Measurements from ENCODE around the gene RHBDF2. TPM values are rescaled to one million over a fixed set of nuclear protein-coding genes. Genes with fewer than 3 reads are reported as not detected.
A peak's percentile ranks its signal among the peaks of the same experiment; 100 is the strongest.

The RHBDF2 gene
- total RNA-seq, 1 donor from 2014 or later: 8.9 TPM

DNA sequence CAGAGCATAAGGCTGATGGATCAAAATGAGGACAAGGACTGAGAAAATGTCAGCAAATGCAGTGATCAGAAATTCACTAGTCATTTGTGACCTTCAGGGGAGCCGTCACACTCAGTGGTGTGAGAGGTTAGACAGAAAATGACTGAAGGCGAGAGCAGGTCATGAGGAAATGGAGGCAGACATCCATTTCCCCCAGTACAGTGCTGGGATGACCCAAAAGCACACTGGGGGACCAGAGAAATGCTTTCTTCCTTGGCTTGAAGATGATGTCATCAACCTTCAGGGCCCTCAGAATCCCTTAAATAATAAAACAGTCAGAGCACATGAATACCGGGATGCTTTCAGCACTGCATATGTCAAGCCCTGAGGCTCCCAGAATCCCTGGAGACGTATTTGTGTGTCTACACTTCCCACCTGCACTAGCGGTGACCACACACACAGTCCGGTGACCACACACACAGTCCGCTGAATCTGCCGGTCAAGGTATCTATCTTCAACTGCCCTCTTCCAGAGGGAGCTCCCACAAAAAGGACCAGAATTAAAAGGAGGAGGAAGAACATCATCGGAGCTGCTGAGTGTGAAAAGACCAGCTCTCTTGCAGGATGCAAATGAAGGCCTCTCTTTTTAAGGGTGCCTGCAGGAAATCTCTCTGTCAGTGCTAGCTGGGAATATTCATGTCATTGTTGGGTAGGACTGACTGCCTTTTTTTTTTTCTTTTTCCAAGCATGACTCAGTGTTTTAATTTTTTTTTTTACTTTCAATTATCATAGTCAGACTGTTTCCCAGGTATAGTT lies 56.5 kb downstream of the RHBDF2 start:
- ATAC-seq (no peak), DNase-seq (ENCODE audit: low spot score) (no peak)

DNA sequence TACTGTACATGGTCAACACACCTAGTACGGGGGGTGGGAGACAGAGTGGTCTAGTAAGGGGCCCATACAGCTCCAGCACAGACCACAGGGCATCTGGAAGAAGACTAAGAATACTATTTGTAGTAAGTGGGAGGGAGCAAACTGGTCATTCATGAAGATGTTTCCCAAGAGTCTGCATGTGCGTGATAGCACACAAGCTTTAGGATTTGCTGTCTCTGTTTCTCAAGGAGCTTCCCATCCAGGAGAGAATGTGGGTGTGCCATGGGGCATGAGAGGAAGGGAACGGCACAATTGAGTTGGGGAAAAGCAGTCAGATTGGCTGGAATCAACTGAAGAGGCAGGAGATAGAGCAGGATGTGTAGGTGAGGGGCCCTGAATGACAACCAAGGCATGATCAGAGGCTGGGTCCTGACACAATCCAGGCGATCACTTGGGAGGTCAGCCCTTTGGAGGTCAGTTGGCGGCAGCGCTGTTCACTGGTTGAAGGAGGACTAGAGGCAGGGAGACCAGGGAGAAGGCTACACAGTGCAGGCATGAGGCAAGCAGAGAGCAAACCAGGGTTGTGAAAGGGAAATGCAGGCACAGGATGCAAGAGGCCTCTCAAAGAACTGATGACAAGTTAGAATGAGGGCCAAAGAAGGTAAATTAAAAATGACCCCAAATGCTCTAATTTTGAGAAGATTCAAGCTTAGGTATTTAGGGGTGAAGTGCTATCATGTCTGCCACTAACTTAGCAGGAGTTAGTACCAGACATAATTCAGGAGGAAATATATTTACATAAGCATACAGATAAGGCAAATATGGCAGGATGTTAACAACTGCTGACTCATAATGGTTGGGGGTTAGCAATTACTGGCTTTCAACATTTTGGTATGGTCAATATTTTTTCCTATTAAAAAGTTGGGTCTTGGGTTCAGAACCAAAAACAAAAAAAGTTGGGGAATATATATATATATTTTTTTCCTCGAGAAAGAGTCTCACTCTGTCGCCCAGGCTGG lies 58.6 kb downstream of the RHBDF2 start:
- ATAC-seq: no peak
- DNase-seq (ENCODE audit: low spot score): no peak

DNA sequence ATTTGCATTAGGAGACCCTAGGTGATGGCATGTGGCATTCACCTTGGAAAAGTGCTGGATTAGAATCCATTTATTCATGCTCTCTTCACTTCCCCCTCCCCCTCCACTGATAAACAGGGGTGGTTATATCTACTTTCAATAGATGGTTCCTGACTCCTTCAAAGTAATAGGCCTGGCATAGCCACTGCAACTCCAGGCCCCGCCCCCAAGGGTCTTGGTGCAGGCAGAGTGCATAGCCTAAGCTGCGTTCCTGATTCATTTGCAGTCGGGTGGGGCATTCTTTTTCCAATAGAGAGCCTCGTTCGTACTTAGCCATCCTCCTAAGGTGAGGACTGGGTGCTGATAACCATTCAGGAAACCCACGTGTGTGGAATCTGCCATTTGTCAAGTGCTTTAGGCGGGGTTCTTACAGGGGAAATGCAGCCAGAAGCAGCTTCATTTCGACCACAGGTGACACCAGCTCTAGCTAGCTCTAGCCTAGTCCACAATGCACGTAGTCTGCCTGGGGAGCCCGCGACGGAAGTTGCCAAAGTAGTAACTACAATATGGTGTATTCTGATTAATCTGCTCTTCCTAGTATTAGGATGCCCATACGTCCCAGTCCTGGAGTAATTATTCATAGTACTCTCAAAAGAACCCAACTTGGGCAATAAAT lies 59.4 kb downstream of the RHBDF2 start:
- ATAC-seq: no peak
- DNase-seq (ENCODE audit: low spot score): no peak

DNA sequence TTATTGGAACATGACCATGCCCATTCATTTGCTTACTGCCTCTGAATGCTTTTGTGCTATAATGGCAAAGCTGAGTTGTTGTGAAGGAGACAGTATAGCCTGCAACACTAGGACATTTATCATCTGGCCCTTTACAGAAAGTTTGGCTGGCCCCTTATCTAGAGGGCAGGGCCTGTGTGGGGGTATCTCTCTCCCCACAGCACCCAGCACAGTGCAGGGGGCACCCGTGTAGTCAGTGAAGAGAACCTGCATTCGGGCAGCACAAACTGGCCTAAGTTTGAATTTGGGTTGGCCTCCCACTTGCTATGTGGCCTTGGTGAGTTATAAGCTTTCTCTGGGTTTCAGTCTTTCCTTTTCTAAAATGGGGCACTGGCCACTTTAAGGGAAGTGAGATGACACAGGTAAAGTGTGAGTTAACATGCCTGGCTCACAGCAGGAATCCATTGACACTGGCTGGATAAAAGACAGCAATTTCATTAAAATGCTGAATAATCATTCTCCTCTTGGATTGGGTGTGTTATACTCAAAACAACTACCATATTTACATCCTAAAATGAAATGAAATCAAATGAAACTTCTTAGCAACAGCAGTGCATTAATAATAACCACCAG lies 60.4 kb downstream of the RHBDF2 start:
- ATAC-seq: no peak
- no peak for DNase-seq (ENCODE audit: low spot score)

DNA sequence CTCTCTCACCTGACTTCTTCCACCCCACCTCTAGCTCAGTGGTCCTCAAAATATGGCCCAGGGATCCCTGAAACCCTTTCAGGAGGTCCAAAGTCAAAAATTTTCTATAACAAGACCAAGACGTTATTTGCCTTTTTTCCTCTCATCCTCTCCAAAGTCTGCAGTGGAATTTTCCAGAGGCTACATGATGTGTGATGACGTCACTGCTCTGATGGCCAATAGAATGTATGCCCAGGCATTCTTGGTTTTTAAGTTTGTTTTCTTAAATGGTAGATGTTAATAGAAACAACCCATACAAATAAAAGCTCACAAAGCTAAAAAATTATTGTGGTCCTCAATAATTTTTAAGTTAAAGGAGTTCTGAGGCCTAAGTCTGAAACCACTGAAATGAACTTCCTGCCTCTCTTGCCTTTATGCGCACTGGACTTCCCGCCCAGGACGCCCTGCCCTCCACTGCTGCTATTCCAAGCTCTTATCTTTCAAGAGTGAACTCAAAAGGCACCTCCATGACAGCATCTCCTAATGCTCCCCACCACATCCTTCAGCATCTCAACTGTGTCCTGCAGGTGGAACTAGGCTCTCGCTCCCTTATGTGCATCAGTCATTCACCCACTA lies 61.8 kb downstream of the RHBDF2 start:
- ATAC-seq (no peak), DNase-seq (ENCODE audit: low spot score) (no peak)

DNA sequence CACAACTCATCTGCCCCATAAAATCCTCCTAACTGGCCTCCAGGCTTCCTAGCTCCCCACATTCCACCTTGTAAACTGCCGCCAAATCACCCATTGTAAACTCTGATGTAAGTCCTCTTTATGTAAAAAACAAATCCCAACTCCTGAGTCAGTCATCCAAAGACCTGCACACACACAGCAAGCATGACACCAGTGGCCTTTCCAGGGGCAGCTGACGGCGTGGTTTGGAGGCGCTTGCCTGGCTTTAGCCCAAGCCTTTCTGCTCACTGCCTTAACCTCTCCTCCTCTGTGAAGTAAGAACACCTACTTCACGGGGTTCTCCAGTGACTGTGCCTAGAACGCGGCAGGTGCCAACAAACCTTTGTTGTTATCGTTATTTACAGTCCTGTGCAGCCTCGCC lies 62.3 kb downstream of the RHBDF2 start:
- DNase-seq (ENCODE audit: low spot score) (no peak), ATAC-seq (no peak)

DNA sequence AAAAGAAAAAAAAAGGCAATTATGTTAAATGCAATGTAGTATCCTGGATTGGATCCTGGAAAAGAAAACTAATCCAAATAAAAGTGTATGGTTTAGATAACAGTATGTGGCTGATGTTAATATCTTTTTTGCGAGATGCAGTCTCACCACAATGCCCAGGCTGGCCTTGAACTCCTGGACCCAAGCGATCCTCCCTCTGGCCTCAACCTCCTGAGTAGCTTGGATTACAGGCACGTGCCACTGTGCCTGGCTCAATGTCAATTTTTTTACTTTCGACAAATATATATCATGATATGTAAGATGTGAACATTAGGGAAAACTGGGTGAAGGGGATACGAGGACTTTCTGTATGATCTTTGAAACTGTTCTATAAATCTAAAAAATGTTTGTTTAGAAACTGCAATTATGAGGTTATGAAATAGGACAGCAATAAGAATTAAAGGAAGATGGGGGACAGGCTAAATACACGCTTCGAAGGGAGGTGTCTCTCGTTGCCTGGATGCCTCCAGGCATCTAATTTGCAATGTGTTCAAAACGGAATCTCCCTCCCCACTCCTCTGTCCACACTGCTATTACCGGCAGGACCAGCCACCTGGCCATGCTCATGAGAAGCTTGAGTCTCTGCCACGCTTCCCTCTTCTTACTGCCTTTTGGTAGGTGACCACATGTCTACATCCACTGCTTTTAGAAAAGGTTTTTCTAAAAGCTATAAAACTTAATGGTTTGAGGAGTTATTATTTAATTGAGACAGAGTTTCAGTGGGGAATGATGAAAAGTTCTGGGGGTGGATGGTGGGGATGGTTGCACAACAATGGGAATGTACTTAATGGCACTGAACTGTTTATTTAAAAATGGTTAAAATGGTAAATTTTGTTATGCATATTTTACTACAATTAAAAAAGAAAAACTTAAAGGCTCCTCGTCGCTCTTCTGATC lies 63.5 kb downstream of the RHBDF2 start:
- ATAC-seq (no peak), DNase-seq (ENCODE audit: low spot score) (no peak)

DNA sequence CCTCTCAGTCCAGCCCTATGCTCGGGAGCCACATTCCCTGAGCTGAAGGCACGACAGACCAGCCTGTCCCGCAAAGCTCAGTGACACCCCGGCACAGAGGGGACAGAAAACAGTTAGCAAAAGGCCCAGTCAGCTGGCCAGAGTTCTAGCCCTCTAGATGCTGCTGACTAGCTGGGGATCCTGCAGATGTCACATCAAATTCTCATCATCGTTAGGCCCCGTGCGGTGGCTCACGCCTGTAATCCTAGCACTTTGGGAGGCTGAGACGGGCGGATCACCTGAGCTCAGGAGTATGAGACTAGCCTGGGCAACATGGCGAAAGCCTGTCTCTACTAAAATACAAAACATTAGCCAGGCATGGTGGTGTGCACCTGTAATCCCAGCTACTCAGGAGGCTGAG lies 65.5 kb downstream of the RHBDF2 start:
- DNase-seq (ENCODE audit: low spot score) (no peak), ATAC-seq (no peak)

DNA sequence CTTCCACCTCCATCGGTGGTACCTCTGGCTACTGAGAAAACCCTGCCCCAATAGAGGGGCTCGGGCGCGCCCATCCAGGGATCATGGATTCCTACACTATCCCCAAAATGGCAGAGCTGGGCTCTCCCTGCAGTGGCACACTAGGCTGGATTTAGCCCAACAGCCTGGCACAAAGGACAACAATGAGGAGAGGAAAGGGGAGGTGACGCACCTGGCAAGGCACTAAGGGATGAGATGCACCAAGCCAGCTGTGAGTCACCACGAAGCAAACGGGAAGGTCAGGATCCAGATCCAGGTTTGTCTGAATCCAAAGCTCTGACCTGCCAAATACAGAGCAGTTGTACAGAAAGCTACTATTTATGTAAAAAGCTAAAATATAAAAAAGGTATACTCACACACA lies 66.4 kb downstream of the RHBDF2 start:
- ATAC-seq (no peak), DNase-seq (ENCODE audit: low spot score) (no peak)

DNA sequence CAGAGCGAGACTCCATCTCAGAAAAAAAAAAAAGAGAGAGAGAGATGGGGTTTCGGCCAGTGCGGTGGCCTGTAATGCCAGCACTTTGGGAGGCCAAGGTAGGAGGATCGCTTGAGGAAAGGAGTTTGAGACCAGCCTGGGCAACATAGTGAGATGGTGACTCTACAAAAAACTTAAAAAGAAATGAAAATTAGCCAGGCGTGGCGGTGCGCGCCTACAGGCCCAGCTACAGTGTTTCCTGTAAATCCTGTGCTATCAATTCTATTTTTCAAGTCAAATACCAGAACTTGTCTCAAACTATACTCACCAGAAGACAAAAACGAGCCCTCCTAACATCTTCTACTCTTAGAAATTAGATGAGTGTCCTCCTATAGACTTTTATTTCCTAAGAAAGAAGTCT lies 67.5 kb downstream of the RHBDF2 start:
- ATAC-seq (no peak), DNase-seq (ENCODE audit: low spot score) (no peak)

DNA sequence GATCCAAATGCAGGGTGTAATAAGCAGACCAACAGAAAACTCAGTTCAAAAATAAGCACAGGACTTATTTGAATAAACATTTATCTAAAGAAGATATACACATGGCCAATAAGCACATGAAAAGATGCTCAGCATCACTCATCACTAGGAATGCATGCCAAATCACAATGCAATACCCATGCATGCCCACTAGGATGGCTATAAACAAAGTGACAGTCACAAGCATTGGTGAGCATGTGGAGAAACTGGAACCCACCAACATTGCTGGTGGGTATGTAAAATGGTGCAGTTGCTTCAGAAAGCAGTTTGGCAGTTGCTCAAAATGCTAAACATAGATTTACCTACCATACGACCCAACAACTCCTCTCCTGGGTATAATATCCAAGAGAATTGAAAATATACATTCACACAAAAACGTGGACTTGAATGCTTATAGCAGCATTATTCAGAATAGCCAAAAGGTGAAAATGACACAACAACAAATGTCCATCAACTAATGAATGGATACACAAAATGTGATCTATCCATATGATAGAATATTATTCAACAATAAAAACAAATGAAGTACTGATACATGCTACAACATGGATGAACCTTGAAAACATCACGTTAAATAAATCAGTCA lies 68.4 kb downstream of the RHBDF2 start:
- DNase-seq (ENCODE audit: low spot score) (no peak), ATAC-seq (no peak)

DNA sequence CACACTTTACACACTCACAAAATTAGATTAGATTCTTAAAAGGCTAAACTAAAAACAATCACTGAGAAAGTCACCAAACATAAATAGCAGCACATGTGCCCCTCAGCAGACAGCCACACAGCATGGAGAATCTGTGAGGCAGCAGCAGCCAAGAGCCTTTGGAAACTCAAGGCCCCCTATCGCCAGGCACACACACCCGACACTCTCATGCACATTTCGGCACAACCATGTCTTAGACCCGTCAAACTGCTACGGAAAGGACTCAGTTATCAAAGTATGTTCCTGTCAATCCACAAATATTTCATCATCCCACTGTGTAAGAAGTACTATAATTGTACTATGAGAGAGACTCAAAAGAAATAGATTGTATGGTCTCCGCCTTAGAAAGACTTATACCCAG lies 69.2 kb downstream of the RHBDF2 start:
- ATAC-seq (no peak), DNase-seq (ENCODE audit: low spot score) (no peak)

DNA sequence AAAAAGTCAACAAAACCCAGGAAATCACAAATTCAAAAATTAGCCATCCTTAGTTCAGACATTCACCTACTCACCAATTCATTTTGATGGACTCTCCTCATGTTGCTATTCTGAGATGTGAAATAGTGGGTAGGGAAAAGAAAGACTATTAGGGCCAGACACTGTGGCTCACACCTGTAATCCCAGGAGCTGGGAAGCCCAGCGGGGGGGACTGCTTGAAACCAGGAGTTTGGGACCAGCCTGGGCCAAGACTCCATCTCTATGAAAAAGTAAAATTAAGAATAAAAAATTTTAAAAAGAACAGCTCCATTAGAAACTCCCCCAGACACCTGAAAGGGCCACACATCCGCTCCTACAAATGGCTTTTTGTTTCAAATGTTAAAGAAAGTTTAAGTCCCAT lies 69.7 kb downstream of the RHBDF2 start:
- DNase-seq (ENCODE audit: low spot score): no peak

DNA sequence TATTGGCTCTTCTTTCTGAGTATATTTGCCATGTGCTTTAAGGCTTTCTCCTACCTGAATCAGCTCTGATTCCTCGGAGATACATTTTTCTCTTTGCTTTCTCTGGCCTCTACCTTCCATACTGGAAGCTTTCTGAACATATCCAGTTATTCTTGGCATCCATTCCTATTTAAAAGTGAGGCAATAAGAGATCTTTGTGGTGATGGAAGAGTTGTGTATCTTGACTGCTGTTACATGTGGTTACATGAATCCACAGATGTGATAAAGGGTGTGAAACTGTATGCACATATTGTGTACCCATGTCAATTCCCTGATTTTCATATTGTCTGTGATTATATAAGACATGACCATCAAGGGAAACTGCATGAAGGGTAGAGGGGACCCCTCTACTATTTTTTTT lies 72.7 kb downstream of the RHBDF2 start:
- ATAC-seq (no peak), DNase-seq (ENCODE audit: low spot score) (no peak)

More for the DNA sequence above, 69.7 kb downstream of the RHBDF2 start:
- no peak for ATAC-seq

DNA sequence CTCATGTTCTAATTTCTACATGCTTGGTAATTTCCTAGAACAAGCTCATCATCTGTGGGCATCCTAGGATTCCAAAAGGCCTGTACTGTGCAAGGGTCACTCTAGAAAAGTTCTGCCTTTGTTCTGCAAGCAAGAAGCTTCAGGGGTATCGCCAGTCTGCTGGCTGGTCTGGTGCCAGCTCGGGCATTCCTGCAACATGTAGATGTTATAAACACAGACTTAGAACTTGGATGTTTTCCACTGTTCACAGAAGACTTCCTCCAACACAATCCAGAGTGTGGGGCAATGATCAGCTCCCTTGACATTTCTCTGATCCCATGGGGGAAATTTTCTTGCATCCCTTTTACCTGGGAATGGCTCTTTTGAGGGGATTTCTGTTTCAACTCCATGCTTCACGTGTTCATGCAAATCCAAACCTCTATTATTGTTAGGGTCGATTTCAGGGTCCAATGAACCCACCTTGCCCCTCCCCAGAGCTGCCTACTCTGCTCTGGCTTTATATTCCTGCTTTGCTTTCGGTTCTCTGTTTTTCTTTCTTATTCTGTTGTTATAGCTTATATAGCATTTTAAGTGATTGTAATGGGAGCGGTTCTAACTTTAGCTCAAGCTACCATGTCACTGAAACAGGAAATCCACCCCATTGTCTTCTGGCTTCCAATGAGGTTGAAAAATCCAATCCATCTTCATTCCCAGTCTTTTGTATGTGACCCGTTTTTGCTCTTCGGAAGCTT lies 73.6 kb downstream of the RHBDF2 start:
- peak; percentile 17 for ATAC-seq
- no peak for DNase-seq (ENCODE audit: low spot score)

DNA sequence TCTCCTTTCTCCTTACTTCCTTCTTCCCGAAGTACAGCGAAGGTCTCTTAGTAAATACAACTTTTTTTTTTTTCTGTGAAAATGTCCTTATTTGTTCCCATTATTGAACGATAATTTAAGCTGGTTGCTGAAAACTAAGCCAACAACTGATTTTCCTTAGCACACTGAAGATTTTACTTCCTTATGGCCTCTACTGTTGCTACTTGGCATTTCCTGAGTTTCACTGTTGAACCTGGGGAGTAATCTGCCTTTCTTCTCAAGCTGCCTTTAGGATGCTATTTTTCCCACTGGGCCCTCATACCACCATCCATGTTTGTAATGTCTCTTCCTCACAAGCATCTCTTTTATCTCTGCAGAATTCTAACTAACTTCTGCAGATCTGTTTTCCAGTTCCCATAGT lies 74.4 kb downstream of the RHBDF2 start:
- ATAC-seq: no peak

DNA sequence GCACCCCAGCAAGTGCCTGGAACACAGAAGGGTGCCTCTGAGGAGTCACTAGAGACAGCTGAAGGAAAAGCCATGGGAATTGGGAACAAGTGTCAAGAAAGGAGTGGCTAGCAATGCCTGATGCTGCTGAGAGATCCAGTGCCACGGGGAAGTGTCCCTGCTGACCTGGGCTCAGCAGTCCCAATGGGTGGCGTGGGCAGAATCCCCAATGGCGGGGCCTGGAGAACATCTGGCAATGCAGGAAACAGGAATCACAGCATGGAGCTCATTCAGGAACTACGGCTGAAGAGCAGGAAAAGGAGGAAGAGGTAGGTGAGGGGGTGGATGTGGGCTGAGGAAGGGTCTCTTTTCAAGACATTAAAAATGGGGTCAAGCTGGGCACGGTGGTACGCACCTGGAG lies 78.4 kb downstream of the RHBDF2 start:
- ATAC-seq: no peak
- no peak for DNase-seq (ENCODE audit: low spot score)

More for the DNA sequence above, 74.4 kb downstream of the RHBDF2 start:
- DNase-seq (ENCODE audit: low spot score): no peak

DNA sequence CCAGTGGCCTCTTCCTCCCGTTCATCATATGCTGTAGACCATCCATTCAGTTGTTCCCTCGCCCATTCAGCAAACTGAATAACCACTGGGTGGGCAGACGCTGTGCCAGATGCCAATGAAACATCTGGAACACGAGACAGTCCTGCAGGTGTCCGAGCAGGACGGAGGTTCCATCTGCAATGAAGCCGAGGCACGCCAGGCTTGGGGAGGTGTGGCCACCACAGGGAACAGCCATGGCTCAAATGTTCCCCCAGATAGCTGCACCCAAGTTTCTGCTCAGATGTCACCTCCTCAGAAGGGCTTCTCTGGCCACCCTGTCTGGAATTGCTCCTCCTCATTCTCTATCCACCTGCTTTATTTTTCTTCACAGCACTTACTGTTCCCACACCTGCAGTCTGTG lies 78.8 kb downstream of the RHBDF2 start:
- DNase-seq (ENCODE audit: low spot score) (no peak), ATAC-seq (no peak)

Measured in left lobe of liver (tissue), 2 donors.